ENCODE data around the gene ATP8B3.

- TF ChIP-seq CTCF (optimal IDR thresholded peaks at IDR 0.05 in 1 of 3, IDR thresholded peaks at IDR 0.05 in 1 of 3, conservative IDR thresholded peaks at IDR 0.05 in 1 of 3; ENCODE audit: extremely low read depth in 1 of 3, insufficient read depth in 2 of 3, low read length in 3 of 3) (no peak), EZH2 (IDR thresholded peaks at IDR 0.05; ENCODE audit: low read length) (no peak)
Observed at GRCh38 chr19:1804858-1805257, 7.2 kb downstream of the ATP8B3 start.
